Esophagus muscularis mucosa (tissue), 4 donors: ENCODE data around the gene CD19.

Source experiments
- EP300 ChIP-seq: sonication (generic); formaldehyde crosslinking; IDR thresholded peaks from one replicate; pipeline ENCODE4 v1.6.1; 2017; ENCODE audit warnings: antibody characterized with exemption
- POLR2A ChIP-seq: fragments of 450-650 bp; IDR thresholded peaks from one replicate; pipeline ENCODE4 v1.6.1; 2017; ENCODE audit warnings: antibody characterized with exemption, moderate library complexity, mild to moderate bottlenecking, low read depth
- POLR2AphosphoS5 ChIP-seq, 2 donors: sonication (generic); formaldehyde crosslinking; IDR thresholded peaks; one replicate each; pipeline ENCODE4 v1.6.1; 2017; ENCODE audit warnings: antibody characterized with exemption in 2 of 2
- TF ChIP-seq, protein P1 (sequence below), 3 experiments: fragments of 200-600 bp in 2 of 3; fragments of 450-650 bp in 1 of 3; sonication (generic) in 2 of 3; IDR thresholded peaks; one replicate each; pipeline ENCODE4 v1.5.1; 2017 to 2019; ENCODE audit warnings: antibody characterized with exemption in 3 of 3, mild to moderate bottlenecking in 2 of 3, moderate library complexity in 1 of 3

DNA sequence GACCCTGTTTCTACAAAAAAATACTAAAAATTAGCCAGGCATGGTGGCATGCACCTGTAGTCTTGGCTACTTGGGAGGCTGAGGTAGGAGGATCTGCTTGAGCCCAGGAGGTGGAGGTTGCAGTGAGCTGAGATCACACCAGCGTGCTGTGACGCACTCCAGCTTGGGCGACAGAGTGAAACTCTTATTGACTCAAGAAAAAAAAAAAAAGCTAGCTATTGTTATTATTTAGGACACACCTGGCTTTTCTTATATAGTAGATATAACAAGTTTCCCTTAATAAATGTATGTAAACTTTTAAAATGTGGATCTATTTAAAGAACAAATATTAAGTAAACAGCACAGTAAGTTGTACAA lies 8.6 kb upstream of the CD19 start:
- TF ChIP-seq, protein P1, sequence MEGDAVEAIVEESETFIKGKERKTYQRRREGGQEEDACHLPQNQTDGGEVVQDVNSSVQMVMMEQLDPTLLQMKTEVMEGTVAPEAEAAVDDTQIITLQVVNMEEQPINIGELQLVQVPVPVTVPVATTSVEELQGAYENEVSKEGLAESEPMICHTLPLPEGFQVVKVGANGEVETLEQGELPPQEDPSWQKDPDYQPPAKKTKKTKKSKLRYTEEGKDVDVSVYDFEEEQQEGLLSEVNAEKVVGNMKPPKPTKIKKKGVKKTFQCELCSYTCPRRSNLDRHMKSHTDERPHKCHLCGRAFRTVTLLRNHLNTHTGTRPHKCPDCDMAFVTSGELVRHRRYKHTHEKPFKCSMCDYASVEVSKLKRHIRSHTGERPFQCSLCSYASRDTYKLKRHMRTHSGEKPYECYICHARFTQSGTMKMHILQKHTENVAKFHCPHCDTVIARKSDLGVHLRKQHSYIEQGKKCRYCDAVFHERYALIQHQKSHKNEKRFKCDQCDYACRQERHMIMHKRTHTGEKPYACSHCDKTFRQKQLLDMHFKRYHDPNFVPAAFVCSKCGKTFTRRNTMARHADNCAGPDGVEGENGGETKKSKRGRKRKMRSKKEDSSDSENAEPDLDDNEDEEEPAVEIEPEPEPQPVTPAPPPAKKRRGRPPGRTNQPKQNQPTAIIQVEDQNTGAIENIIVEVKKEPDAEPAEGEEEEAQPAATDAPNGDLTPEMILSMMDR (IDR thresholded peaks at IDR 0.05) = no peak
- no peak for TF ChIP-seq EP300
- no peak for TF ChIP-seq POLR2A
- no peak for TF ChIP-seq POLR2AphosphoS5 (IDR thresholded peaks at IDR 0.05)
